GM08714 (cell line): ENCODE measurements around the gene GUCA1C.

Experiments used
- H3K4me3 ChIP-seq: fragments of 200-500 bp; sonication (Bioruptor generic); 2 replicates; pipeline ENCODE4 v1.5.1; 2014; ENCODE audit warnings: mild to moderate bottlenecking, low read length, inconsistent platforms
- ZNF274 ChIP-seq: IDR thresholded peaks from 2 replicates; pipeline ENCODE4 v1.6.1; 2012; ENCODE audit warnings: mild to moderate bottlenecking, low read depth, low read length

GUCA1C gene, protein sequence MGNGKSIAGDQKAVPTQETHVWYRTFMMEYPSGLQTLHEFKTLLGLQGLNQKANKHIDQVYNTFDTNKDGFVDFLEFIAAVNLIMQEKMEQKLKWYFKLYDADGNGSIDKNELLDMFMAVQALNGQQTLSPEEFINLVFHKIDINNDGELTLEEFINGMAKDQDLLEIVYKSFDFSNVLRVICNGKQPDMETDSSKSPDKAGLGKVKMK

GRCh38 chr3:108953700-108954099 lies at the start of gene GUCA1C:
Gene GUCA1C (minus strand): TSS chr3:108953879. CDS start chr3:108953762, 117 bp downstream.
- no peak within 1 kb of the TSS for H3K4me3 ChIP-seq
- TF ChIP-seq ZNF274, result no peak

DNA sequence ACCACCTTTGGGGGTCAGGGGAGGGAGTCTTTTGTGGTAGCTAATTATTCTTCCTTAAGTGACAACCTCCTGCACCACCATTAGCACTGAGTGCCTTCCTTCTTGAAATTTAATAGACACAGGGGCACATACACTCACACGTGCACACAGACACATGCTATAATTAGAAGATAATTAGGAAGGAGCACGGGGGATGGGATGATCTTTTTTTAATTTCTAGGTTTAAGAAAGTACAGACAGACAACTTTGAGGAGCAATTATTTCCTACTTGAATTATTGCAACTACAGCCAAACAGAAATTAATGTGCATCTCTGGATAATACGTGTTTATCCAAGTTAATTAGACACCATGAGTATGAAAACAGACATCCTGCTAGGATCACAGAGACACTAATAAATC lies 44.8 kb upstream of the GUCA1C start:
- no peak overlapping the region for H3K4me3 ChIP-seq
- no peak for TF ChIP-seq ZNF274

DNA sequence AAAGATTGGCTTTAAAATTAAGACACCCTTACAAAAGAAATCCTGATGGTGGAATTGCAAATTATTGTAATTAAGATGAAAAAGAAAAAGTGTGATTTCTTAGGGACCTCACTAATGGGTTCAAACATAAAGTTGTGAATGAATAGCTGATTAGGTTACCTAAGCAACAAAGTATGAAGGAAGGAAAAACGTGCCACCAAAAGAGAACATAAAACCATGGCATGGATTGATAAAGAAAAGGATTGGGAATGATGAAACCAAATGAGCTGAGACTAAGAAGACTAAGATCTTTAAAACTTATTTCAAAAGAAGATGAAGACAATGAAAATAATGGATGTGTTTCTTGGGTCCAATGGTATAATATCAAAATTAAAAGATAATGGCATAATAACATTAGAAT lies 32.2 kb upstream of the GUCA1C start:
- no peak for TF ChIP-seq ZNF274
- no peak overlapping the region for H3K4me3 ChIP-seq

DNA sequence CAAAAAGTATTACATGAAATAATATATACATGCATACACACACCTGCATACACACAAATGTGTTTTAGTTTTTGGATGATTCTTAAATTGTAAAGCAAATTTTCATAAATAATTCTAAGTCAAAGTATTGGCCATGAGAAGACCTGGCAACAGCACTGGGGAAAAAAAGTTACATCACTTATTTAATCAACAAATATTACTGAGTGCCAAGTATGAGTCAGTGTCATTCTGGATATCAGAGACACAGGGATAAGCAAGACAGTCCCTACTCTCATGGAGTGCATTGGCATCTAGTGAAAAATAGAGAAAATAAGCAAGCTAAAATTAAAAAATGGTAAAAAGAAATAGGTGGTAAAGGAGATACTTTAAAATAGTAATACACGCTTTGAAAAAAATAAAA lies 29.4 kb upstream of the GUCA1C start:
- no peak for TF ChIP-seq ZNF274
- no peak overlapping the region for H3K4me3 ChIP-seq

- no peak overlapping the region for H3K4me3 ChIP-seq
- no peak for TF ChIP-seq ZNF274
Measured at GRCh38 chr3:108976058-108976457, 22.4 kb upstream of the GUCA1C start.

DNA sequence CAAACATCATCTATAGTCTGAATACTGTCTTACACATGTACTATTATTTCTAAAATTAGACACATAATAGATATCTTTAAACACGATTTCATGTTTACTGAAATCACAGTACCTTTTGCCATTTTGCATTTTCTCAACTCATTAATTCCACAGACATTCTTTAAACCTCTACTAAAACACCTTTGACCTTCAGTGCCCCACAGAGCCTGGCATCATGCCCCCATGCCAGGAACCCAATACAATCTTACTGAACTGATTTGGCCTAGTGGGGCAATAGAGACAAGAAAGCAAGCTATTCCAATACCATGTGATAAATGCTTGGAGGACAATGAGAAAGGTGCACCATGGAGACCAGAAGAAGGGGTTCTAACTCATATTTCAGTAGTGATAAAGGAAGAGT lies 19.3 kb upstream of the GUCA1C start:
- no peak overlapping the region for H3K4me3 ChIP-seq
- TF ChIP-seq ZNF274, result no peak

GRCh38 chr3:108972482-108972881 lies 18.8 kb upstream of the GUCA1C start:
- TF ChIP-seq ZNF274, result no peak
- no peak overlapping the region for H3K4me3 ChIP-seq

DNA sequence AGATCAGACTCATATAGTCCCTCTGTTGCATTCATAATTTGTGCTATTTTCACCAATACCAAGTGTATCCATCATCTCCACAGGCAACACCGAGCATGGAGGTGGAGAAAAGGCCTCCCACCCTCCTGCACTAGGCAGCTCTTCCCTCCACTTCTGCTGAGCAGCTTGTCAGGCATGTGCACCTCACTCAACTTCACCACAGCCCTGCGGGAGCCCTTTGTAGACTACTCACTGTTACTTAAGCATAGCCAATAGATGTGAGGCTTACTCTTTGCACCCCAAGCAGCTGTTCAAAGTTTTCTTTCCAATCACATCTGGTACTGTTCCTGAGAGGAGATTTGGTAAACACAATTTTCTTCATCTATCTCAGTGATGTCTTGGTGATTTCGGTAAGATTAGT lies 16.9 kb upstream of the GUCA1C start:
- TF ChIP-seq ZNF274, result no peak
- H3K4me3 ChIP-seq, result no peak overlapping the region

GRCh38 chr3:108966773-108967172 lies 13.1 kb upstream of the GUCA1C start:
- no peak overlapping the region for H3K4me3 ChIP-seq
- no peak for TF ChIP-seq ZNF274

- H3K4me3 ChIP-seq, result no peak overlapping the region
- no peak for TF ChIP-seq ZNF274
Measured at GRCh38 chr3:108959017-108959416, 5.3 kb upstream of the GUCA1C start.

GRCh38 chr3:108953210-108953609 lies 469 bp downstream of the GUCA1C start:
- no peak overlapping the region for H3K4me3 ChIP-seq
- no peak for TF ChIP-seq ZNF274

DNA sequence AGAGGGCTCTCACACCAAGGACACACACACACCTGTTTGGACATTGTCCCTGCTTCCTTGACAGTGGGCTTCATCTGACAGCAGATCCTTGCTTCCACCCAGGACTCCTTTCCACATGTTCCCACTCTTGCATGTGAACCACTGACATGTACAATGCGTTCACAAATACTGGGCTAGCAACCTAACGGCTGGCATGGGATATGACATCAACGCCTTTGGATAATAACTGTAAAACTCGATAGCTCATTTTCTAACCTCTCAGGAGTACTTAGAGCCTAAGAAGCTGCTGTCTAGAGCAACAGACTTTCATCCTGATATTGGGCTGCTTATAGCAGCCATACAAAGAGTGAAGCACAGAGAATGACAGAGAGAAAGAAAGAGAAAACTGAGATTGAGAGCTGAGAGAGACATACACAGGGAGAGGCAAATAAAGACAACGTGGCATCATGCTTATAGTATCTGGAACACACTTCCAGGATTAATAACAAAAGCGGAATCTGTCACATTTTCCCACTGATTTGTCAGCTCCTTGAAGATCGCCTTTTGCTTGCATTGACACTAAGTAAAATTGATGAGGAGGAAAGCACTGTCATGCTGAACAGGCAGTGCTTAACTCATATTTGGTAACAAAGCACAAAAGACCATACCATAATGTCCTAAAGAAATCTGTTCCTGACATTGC lies 1.7 kb downstream of the GUCA1C start:
- no peak overlapping the region for H3K4me3 ChIP-seq
- TF ChIP-seq ZNF274, result no peak

DNA sequence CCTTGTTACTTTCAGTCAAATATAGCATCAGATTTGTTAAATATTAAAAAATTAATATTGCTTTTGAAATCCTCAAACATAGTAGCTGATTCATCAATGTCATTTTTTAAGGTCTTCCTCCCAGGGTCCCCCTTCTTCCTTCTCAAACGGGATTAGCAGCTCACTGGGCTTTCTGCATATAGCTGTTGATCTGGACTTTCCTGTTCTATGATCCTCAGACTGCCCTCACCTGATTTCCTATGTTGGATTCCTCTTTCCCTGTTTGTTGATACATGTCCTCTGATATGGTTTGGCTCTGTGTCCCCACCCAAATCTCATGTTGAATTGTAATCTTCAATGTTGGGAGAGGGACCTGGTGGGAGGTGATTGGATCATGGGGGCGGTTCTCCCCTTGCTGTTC lies 5.8 kb downstream of the GUCA1C start:
- H3K4me3 ChIP-seq, result no peak overlapping the region
- TF ChIP-seq ZNF274, result no peak

DNA sequence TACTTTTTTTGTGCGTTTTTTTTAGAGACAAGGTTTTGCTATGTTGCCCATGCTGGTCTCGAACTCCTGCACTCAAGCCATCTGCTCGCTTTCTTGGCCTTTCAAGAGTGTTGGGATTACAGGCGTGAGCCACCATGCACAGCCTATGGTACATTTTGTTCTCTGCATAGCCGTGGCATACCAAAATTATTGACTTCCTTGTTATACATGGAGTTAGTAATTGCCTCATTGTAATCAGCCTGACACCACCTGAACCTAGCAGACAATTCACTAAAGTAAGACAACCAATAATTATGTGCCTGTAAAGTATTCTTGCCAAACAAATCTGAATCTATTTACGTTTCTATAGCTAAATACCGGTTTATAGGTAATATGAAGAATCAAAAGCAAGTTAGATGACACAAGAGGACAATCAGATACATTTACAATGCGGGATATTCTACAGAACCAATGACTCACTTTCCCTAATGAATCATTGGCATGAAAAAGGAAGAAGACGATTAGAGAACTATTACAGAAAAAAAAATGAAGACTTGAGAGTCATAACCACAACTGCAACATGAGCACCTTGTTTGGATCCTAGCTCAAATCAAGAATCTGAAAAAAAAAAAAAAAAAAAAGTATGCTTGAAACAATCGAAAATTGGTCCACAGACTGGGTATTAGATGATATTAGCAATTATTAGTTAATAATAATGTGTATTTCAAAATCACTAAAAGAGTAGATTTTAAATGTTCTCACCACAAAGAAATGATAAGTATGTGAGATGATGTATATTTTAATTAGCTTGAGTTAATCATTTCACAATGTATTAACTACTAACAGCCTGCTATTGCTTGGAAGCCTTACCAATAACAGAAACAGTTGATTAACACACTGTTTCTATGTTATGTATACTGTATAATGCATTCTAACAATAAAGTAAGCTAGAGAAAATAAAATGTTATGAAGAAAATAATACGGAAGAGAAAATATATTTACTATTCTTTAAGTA lies 7.1 kb downstream of the GUCA1C start:
- H3K4me3 ChIP-seq, result no peak overlapping the region
- no peak for TF ChIP-seq ZNF274
